Sigmoid colon (tissue), 7 donors: ENCODE results near the gene SMC1B. TPM values are rescaled to one million over a fixed set of nuclear protein-coding genes. Genes with fewer than 3 reads are reported as not detected.

Experiments
- DNase-seq: peaks from one replicate; pipeline ENCODE4 v3.0.0-alpha.2; 2019
- H3K27ac ChIP-seq, 4 donors: fragments of 200-600 bp; sonication (generic); one replicate each; pipeline ENCODE4 v1.5.1; 2016 to 2019; ENCODE audit warnings: mild to moderate bottlenecking in 1 of 4
- H3K27me3 ChIP-seq, 3 donors: fragments of 200-600 bp; sonication (generic); one replicate each; pipeline ENCODE4 v1.5.1; 2019; ENCODE audit warnings: mild to moderate bottlenecking in 1 of 3
- H3K36me3 ChIP-seq, 4 donors: fragments of 200-600 bp; sonication (generic); one replicate each; pipeline ENCODE4 v1.5.1; 2016 to 2019
- H3K4me1 ChIP-seq, 4 donors: fragments of 200-600 bp; sonication (generic); one replicate each; pipeline ENCODE4 v1.5.1; 2017 to 2019
- H3K4me3 ChIP-seq, 4 donors: fragments of 200-600 bp; sonication (generic); one replicate each; pipeline ENCODE4 v1.5.1; 2017 to 2019; ENCODE audit warnings: mild to moderate bottlenecking in 2 of 4, moderate library complexity in 1 of 4
- H3K9me3 ChIP-seq, 4 donors: fragments of 200-600 bp in 3 of 4; sonication (generic) in 3 of 4; one replicate each; pipeline versions ENCODE4 v1.5.1 to v1.6.1; 2013 to 2019
- CTCF ChIP-seq, 4 experiments: fragments of 450-650 bp in 3 of 4; fragments of 200-600 bp in 1 of 4; IDR thresholded peaks; one replicate each; pipeline ENCODE4 v1.5.1; 2016 to 2019; ENCODE audit warnings: antibody characterized with exemption in 4 of 4, mild to moderate bottlenecking in 3 of 4, moderate library complexity in 2 of 4
- EP300 ChIP-seq, 4 donors: sonication (generic); formaldehyde crosslinking; IDR thresholded peaks; one replicate each; pipeline ENCODE4 v1.6.1; 2017; ENCODE audit warnings: antibody characterized with exemption in 4 of 4
- POLR2A ChIP-seq, 2 donors: fragments of 450-650 bp; IDR thresholded peaks; one replicate each; pipeline ENCODE4 v1.6.1; 2016; ENCODE audit warnings: antibody characterized with exemption in 2 of 2, mild to moderate bottlenecking in 2 of 2, moderate library complexity in 2 of 2
- POLR2AphosphoS5 ChIP-seq, 4 donors: sonication (generic); formaldehyde crosslinking; IDR thresholded peaks; one replicate each; pipeline ENCODE4 v1.6.1; 2017; ENCODE audit warnings: antibody characterized with exemption in 4 of 4
- WGBS, 2 donors: extraction: QIAGEN DNeasy Blood & Tissue Kit; methylation state at CpG; one replicate each; pipeline ENCODE4 v1.1.7; 2013; 5-methylcytosine and 5-hydroxymethylcytosine counted together
- intact Hi-C: fragments of 100-400 bp; cut with DNase I; formaldehyde crosslinking; loops from one replicate; pipeline ENCODE4 v1.15.1; 2023
- polyA plus RNA-seq, 3 donors: library from polyadenylated mRNA; stranded (reverse); fragments of 200-250 nt; gene quantifications; one replicate each; pipeline ENCODE4 v1.2.3, GENCODE V29; 2013
- total RNA-seq, 4 donors: library from RNA; depleted of rRNA; stranded (reverse); fragments of >200 nt; gene quantifications; one replicate each; pipeline ENCODE4 v1.1.0, GENCODE V29; 2016
- donor health status: healthy with polysubstance abuse.
- donor health status: Bipolar disorder and iron deficiency.
- donor health status: healthy.

The SMC1B gene
- total and polyA plus RNA-seq, 7 donors: 0.07 TPM; not detected in 6

- peaks cover 0 to 22% (median 17%) of the 10 kb centered on the region in 4 donors for H3K4me1 ChIP-seq
- H3K27me3 ChIP-seq: no peaks in the 10 kb centered on the region
- TF ChIP-seq CTCF (IDR thresholded peaks at IDR 0.05) (no peak), POLR2A (IDR thresholded peaks at IDR 0.05) (no peak), POLR2AphosphoS5 (IDR thresholded peaks at IDR 0.05) (peak; percentile 18 to 77 (median 60)), EP300 (IDR thresholded peaks at IDR 0.05) (peak in 1 of 4 donors; percentile 67)
- H3K36me3 ChIP-seq: peaks cover 0 to 82% (median 39%) of the 10 kb centered on the region in 4 donors
- intact Hi-C loops: no loop called here
- H3K4me3 ChIP-seq: peak overlapping the region in 2 of 4 donors; percentile 21 to 26
- 25 to 26% methylated on average over 18 of the region's 18 CpGs for WGBS, 2 donors
- peak; percentile 87 for DNase-seq
- peak overlapping the region; percentile 53 to 77 (median 64) for H3K27ac ChIP-seq
- no peaks in the 10 kb centered on the region for H3K9me3 ChIP-seq
Measured at GRCh38 chr22:45336971-45337431, 76.4 kb downstream of the SMC1B start.

- DNase-seq: no peak
- peaks cover 0 to 22% (median 17%) of the 10 kb centered on the region in 4 donors for H3K4me1 ChIP-seq
- 89 to 94% methylated on average over 29 of the region's 29 CpGs for WGBS, 2 donors
- peaks cover 0 to 82% (median 31%) of the 10 kb centered on the region in 4 donors for H3K36me3 ChIP-seq
- TF ChIP-seq CTCF (IDR thresholded peaks at IDR 0.05): no peak
- TF ChIP-seq EP300 (IDR thresholded peaks at IDR 0.05): no peak
- TF ChIP-seq POLR2AphosphoS5 (IDR thresholded peaks at IDR 0.05): no peak
- TF ChIP-seq POLR2A (IDR thresholded peaks at IDR 0.05): no peak
- intact Hi-C loops: no loop called here
- H3K9me3 ChIP-seq: no peaks in the 10 kb centered on the region
- H3K27me3 ChIP-seq: no peaks in the 10 kb centered on the region
- H3K4me3 ChIP-seq: no peak overlapping the region
- H3K27ac ChIP-seq: peak overlapping the region in 2 of 4 donors; percentile 73 to 77
Measured at GRCh38 chr22:45335854-45336522, 77.4 kb downstream of the SMC1B start.

GRCh38 chr22:45335021-45335818, 78.2 kb downstream of the SMC1B start:
- no peak overlapping the region for H3K4me3 ChIP-seq
- intact Hi-C loops: no loop called here
- H3K9me3 ChIP-seq: no peaks in the 10 kb centered on the region
- H3K27me3 ChIP-seq: no peaks in the 10 kb centered on the region
- TF ChIP-seq EP300 (IDR thresholded peaks at IDR 0.05) (no peak), CTCF (IDR thresholded peaks at IDR 0.05) (no peak)
- DNase-seq: no peak
- WGBS, 2 donors: 86% methylated on average over 26 of the region's 26 CpGs
- H3K4me1 ChIP-seq: peaks cover 0 to 22% (median 17%) of the 10 kb centered on the region in 4 donors
- no peak overlapping the region for H3K27ac ChIP-seq
- H3K36me3 ChIP-seq: peaks cover 0 to 82% (median 28%) of the 10 kb centered on the region in 4 donors

- Histone ChIP-seq H3K27ac (no peak overlapping the region), H3K4me1 (peaks cover 0 to 27% (median 19%) of the 10 kb centered on the region in 4 donors), H3K4me3 (no peak overlapping the region), H3K36me3 (peaks cover 0 to 78% (median 23%) of the 10 kb centered on the region in 4 donors), H3K9me3 (no peaks in the 10 kb centered on the region), H3K27me3 (no peaks in the 10 kb centered on the region)
- DNase-seq: no peak
- WGBS, 2 donors: 93 to 94% methylated on average over 9 of the region's 9 CpGs
- TF ChIP-seq POLR2AphosphoS5 (IDR thresholded peaks at IDR 0.05): no peak
- no peak for TF ChIP-seq POLR2A (IDR thresholded peaks at IDR 0.05)
- TF ChIP-seq EP300 (IDR thresholded peaks at IDR 0.05): no peak
- TF ChIP-seq CTCF (IDR thresholded peaks at IDR 0.05): no peak
- intact Hi-C loops: no loop called here
Measured at GRCh38 chr22:45334528-45334927, 78.9 kb downstream of the SMC1B start.
